D721Med (cell line): ENCODE data around the gene MIB2.
A peak's percentile ranks its signal among the peaks of the same experiment; 100 is the strongest.

ENCODE experiments used
- DNase-seq: peaks from one replicate; pipeline ENCODE4 v3.0.0; 2011; ENCODE audit warnings: low spot score; ENCODE audit not compliant: insufficient read length
- FAIRE-seq: peaks from 2 replicates; lab custom pipeline; 2011; peaks lifted over from hg19 to GRCh38; lab: Jason Lieb, UNC
- TF ChIP-seq, protein P1 (sequence below): IDR thresholded peaks from 2 replicates; pipeline ENCODE4 v1.5.1; 2012; ENCODE audit warnings: mild to moderate bottlenecking, control low read depth; ENCODE audit not compliant: insufficient read depth; ENCODE audit errors: missing control alignments

The MIB2 gene

DNA sequence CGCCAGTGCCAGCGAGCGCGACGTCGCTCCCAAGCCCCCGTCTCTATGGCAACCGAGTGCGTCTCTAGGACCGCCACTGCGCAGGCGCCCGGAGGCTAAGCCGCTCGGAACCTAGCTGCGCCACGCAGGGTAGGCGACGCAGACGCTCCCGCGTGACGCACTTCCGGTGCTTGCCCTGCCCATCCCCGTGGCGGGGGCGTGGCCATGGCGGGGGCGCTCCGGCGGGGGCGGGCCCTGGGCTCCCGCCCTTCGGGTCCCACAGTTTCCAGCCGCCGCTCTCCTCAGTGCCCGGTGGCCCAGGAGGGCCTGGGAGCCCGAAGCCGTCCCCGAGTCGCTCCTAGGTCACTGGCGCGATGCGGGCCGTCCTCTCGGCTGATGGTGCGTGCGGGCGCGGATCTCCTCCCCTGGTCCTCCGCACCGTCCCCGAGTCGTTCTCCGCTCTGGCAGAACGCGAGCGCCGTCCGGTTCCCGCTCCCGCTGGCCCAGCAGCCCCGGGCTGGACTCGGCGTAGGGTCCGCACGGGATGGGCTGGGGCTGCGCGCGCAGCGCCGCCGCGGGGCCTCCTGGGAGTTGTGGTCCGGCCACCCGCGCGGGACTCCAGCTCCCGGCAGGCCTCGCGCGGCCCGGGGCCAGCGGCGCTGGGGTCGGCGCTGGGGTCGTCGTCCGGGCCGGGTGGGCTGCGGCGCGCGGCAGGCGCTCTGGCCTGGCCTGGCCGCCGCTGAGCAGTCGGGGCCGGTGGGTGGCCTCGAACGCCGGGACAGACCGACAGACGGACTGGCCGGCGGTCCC is at the start of gene MIB2:
MIB2 (plus strand) TSS at position 245 of the 789 bp plus-strand sequence. CDS start 7,953 bp downstream, outside the sequence.
- no peak for FAIRE-seq
- TF ChIP-seq, protein P1, sequence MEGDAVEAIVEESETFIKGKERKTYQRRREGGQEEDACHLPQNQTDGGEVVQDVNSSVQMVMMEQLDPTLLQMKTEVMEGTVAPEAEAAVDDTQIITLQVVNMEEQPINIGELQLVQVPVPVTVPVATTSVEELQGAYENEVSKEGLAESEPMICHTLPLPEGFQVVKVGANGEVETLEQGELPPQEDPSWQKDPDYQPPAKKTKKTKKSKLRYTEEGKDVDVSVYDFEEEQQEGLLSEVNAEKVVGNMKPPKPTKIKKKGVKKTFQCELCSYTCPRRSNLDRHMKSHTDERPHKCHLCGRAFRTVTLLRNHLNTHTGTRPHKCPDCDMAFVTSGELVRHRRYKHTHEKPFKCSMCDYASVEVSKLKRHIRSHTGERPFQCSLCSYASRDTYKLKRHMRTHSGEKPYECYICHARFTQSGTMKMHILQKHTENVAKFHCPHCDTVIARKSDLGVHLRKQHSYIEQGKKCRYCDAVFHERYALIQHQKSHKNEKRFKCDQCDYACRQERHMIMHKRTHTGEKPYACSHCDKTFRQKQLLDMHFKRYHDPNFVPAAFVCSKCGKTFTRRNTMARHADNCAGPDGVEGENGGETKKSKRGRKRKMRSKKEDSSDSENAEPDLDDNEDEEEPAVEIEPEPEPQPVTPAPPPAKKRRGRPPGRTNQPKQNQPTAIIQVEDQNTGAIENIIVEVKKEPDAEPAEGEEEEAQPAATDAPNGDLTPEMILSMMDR, result no peak
- peak; percentile 95 for DNase-seq

DNA sequence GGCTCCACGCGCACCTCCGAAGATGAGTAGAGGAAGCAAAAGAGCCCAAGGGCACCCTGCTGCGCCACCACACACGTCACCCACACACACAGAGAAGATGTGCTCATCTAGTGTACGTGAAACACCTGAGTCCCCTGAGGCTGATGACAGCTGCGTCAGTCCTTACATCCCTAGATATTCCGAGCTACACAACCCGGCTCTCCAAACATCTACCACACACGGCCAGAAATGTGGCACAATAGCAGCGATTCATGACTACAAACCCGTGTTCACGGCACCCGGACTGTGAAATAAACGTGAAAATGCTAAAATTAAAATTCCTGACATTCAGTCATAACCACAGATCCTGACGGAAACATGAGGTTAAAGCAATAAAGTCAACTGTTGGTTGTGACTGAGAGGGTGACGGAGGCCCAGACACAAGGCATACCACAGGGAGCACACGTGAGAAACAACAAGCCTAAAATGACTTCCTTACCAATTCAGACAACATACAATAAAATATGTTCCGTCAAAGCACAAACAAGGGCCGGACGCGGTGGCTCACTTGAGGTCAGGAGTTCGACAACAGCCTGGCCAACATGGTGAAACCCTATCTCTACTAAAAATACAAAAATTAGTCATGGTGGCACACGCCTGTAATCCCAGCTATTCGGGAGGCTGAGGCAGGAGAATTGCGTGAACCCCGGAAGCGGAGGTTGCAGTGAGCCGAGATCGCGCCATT is 48.0 kb upstream of the MIB2 start:
- TF ChIP-seq, protein P1, result no peak
- FAIRE-seq, result no peak
- DNase-seq, result no peak

DNA sequence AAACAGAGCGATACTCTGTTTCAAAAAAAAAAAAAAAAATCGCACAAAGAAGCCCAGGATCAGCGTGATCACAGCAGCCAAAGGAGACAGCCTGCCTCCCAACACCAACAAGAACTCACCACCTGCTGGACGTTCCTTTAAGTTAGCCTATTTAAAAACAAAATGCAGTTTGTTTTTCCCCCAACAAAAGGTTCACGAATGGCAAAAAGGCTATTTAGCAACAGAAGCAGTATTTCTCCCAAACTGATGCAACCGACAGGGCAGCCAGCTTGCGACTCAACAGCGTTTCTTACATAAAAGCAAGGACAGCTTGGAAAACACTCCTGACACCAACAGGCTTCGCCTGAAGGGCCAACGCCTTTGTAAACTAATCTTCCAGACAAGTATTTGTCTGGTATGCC is 47.4 kb upstream of the MIB2 start:
- no peak for DNase-seq
- no peak for FAIRE-seq

DNA sequence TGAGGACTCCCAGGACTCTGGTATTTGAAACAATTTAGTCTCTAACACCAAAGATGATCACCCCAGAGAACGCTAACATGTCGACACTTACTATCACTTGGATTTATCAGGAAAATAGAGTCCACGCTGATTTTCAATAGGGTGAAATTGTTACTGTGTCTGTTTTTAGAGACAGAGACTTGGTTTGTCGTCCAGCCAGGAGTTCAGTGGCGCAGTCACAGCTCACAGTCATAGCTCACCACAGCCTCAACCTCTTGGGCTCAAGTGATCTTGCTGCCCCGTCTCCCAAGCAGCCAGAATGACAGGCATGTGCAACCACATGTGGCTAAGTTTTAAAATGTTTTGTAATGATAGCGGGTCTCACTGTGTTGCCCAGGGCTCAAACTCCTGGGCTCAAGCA is 46.0 kb upstream of the MIB2 start:
- TF ChIP-seq, protein P1, result no peak
- no peak for DNase-seq
- no peak for FAIRE-seq

More for the DNA sequence above, 47.4 kb upstream of the MIB2 start:
- TF ChIP-seq, protein P1, result no peak

DNA sequence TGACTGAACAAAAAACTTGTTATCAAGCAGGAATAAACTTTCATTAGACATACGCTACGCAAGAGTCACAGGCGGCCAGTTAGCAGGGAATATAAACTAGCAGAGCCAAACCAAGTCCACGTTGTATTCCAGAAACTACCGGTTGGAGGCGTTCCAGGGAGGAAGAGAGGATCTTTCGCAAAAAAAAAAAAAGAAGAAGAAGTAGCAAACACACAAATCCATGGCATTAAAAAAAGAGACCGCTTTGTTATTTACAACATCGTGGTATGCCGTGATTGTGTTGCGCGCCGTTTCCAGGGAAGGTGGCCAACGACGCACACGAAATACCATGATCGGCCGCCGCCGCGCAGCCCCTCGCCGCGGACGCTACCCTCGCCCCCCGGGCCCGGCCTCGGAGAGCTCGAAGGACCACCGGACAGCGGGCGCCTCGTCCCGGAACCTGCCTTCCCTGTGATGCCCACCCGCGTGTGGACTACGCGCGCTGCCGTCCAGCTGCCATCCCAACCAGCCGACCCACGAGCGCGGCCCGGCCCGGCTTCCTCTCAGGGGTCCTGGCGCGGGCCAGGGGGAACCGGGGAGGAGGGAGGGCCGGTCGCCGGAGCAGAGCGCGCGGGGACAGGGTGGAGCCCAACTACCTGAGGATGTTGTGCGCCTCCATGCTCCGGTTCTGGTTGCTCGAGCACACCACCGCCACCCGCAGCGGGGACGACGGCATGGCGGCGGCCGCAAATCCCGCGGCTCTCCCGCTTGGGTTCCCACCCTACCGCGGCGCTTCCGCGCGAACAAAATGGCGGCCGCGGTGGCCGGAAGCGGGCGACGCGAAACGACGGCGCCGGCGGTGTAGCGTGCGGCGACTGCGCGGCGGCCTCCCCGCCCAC is 41.2 kb upstream of the MIB2 start:
- FAIRE-seq (no peak), DNase-seq (no peak)
- TF ChIP-seq, protein P1, result peak; percentile 24

DNA sequence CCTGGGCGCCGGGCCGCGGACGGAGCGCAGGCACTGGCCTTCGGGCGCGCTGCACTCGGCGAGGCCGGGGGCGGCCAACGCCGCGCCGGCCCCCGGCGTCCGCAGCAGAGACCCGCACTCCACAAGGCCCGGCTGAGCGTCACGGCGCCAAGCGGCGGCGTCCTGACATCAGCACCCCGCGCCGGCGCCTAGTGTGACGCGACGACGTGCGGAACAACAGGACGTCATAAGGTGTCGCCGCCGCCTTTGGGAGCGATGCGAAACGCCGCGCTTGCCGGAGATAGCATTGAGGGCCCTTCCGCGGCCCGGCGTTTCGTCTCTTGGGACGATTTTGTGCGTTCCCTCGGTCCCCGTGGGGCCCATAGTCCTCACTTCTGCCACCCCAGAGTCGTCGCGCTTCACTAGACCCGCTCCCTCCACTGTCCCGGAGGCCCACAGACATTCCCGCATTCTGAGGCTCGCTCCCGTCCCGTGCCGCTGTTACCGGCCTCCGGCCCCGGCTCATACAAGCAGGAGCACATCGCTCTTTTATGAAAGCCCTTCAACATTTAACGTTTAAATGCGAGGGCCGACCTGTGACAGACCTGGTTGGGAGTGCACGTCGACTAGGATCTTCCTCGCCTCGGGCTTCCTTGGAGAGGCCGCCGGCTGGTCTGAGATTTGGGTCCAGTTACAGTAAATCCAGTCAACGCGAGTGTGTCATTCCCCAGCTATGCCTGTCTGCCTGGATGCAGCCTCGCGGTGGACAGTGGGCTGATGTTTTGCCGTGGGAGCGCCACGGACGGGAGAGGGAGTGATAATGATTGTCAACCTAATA is 40.4 kb upstream of the MIB2 start, which contains the start of gene SSU72:
SSU72 (minus strand) TSS at position 143 of the 817 bp plus-strand sequence. CDS start 306 bp downstream, outside the sequence.
- DNase-seq, result peak; percentile 53
- FAIRE-seq, result no peak

More for the DNA sequence above, 40.4 kb upstream of the MIB2 start, which contains the start of gene SSU72:
- TF ChIP-seq, protein P1, result no peak
